ENCODE results near the gene AKAP10. TPM values are rescaled to one million over a fixed set of nuclear protein-coding genes. Genes with fewer than 3 reads are reported as not detected.

Gene AKAP10
- total and polyA plus RNA-seq, 2 of the 8 experiments (the other 6 are each of a cell fraction or from before 2014, with no cell fraction given) = 13.3 to 27.0 TPM

DNA sequence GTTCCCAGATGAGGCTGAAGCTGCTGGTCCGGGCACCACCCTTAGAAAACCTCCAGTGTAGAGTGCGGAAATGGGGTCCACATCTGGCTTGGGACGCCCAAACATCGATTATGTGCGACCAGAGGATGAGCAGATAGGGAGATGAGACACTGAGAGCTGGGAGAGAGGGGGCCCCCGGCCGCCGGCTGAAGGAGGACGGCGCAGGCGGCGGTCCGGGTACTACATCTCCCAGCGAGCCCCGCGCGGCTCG is 31.3 kb upstream of the AKAP10 start:
- Histone ChIP-seq H2BK15ac (ENCODE audit: low read length) (peak overlapping the region; percentile 53; the same call in 1 of the 2 replicates), H4K5ac (ENCODE audit: insufficient read length, low read depth, low read length) (peak overlapping the region; percentile 28), H3K18ac (ENCODE audit: extremely low read depth, low read length) (no peak overlapping the region), H3K23me2 (ENCODE audit: low read depth, low read length) (peaks cover 13% of the 10 kb centered on the region; the same call in 1 of the 2 replicates), H3K9me3 (ENCODE audit: insufficient read depth in 2 of 2, low read depth in 1 of 2, low read length in 1 of 2) (no peaks in the 10 kb centered on the region), H3K23ac (ENCODE audit: insufficient read length) (no peak overlapping the region), H4K91ac (replicated peaks; ENCODE audit: insufficient read length, low read length) (peak overlapping the region; percentile 34), H3K4me1 (replicated peaks in 1 of 4; ENCODE audit: control insufficient read depth in 3 of 4, insufficient read depth in 4 of 4, low read length in 3 of 4) (peaks cover 0 to 8% (median 3%) of the 10 kb centered on the region in 4 experiments; a peak in 4 of 7 replicates), H3K79me1 (ENCODE audit: low read depth, low read length) (no peaks in the 10 kb centered on the region), H3K79me2 (ENCODE audit: control insufficient read depth in 1 of 2, insufficient read depth in 2 of 2, low read length in 2 of 2) (no peaks in the 10 kb centered on the region), H4K8ac (ENCODE audit: extremely low read depth, insufficient read depth, low read length) (peak overlapping the region; percentile 81), H2AK5ac (ENCODE audit: low read depth, low read length) (no peak overlapping the region), H2BK12ac (ENCODE audit: low read depth, low read length) (no peak overlapping the region), H3K4me2 (ENCODE audit: insufficient read depth in 1 of 2, low read depth in 2 of 2, low read length in 2 of 2) (peak overlapping the region; percentile 78 to 90), H2BK5ac (ENCODE audit: low read depth, low read length) (peak overlapping the region; percentile 23; the same call in 1 of the 2 replicates), H3K36me3 (ENCODE audit: control insufficient read depth in 2 of 4, insufficient read depth in 4 of 4, low read length in 3 of 4) (no peaks in the 10 kb centered on the region), H3K4me3 (ENCODE audit: extremely low read depth in 1 of 4, insufficient read depth in 2 of 4, low read depth in 3 of 4, low read length in 4 of 4) (peak overlapping the region; percentile 54 to 88 (median 80)), H3K14ac (ENCODE audit: insufficient read length) (no peak overlapping the region), H2AFZ (ENCODE audit: low read length) (peak overlapping the region; percentile 99), H4K20me1 (replicated peaks in 1 of 2; ENCODE audit: control insufficient read depth in 1 of 2, insufficient read depth in 2 of 2, low read length in 2 of 2) (no peaks in the 10 kb centered on the region), H3K9ac (replicated peaks in 1 of 4; ENCODE audit: extremely low read depth in 1 of 4, low read depth in 3 of 4, low read length in 3 of 4) (peak overlapping the region in 2 of 4 experiments; percentile 16 to 41; a peak in 4 of 7 replicates), H2BK20ac (ENCODE audit: low read length) (no peak overlapping the region), H3K4ac (replicated peaks; ENCODE audit: insufficient read length, low read depth, low read length) (no peak overlapping the region), H3K27ac (ENCODE audit: low read depth, low read length) (no peak overlapping the region), H2BK120ac (replicated peaks; ENCODE audit: low read depth, low read length) (no peak overlapping the region), H3K27me3 (replicated peaks in 1 of 4; ENCODE audit: control insufficient read depth in 3 of 4, extremely low read depth in 1 of 4, insufficient read depth in 3 of 4, low read length in 3 of 4) (peaks cover 0 to 3% (median 0%) of the 10 kb centered on the region in 4 experiments; a peak in 1 of 7 replicates), H3K56ac (replicated peaks; ENCODE audit: insufficient read length, low read depth, low read length) (peak overlapping the region; percentile 40)
- DNase-seq (ENCODE audit: low read depth in 1 of 2, low spot score in 2 of 2) = no peak
- FAIRE-seq = no peak
- CTCF ChIA-PET (ENCODE audit: partially characterized antibody) = interaction anchor here (0.7 to 3.5 kb wide), 20 partner anchors 8 to 230 kb away, joined by 3 to 35 read pairs (median 4); no protein-coding TSS in a partner anchor
- POLR2A ChIA-PET (ENCODE audit: partially characterized antibody) = interaction anchor here (0.8 to 2.3 kb wide), 4 partner anchors 8 to 34 kb away, joined by 3 to 11 read pairs (median 6); partner anchors contain the start of gene AKAP10
- 5% methylated on average over 9 of the region's 18 CpGs; no CpG with 5 or more reads in 1 of the 2 experiments for WGBS, 2 experiments (ENCODE audit: extremely low coverage in 1 of 2, insufficient coverage in 1 of 2, insufficient read length in 1 of 2, insufficient replicate concordance in 2 of 2, low coverage in 1 of 2, low lambda C conversion rate in 2 of 2, missing lambda C conversion rate in 1 of 2)
- TF ChIP-seq ZNF274 (IDR thresholded peaks at IDR 0.05; ENCODE audit: borderline replicate concordance, extremely low read depth, low read length) = no peak
- TF ChIP-seq CREB1 (IDR thresholded peaks at IDR 0.05) = no peak
- no peak for TF ChIP-seq RNF2 (IDR thresholded peaks at IDR 0.05; ENCODE audit: borderline replicate concordance, low read depth, low read length, missing control alignments, poor library complexity, severe bottlenecking)
- no peak for TF ChIP-seq NANOG (IDR thresholded peaks at IDR 0.05; ENCODE audit: insufficient read depth, low read depth, low read length, poor library complexity, severe bottlenecking)
- TF ChIP-seq RXRA (IDR thresholded peaks at IDR 0.05; ENCODE audit: insufficient read depth, low read depth, low read length) = no peak
- TF ChIP-seq EZH2 (IDR thresholded peaks at IDR 0.05; ENCODE audit: low read depth, low read length, severe bottlenecking) = peak; percentile 26
- peak; percentile 85 for TF ChIP-seq SIX5 (IDR thresholded peaks at IDR 0.05; ENCODE audit: low read depth, low read length)
- no peak for TF ChIP-seq HDAC6 (IDR thresholded peaks at IDR 0.05; ENCODE audit: low read depth, low read length)
- TF ChIP-seq KDM4A (IDR thresholded peaks at IDR 0.05; ENCODE audit: low read depth, low read length, severe bottlenecking) = peak; percentile 73
- no peak for TF ChIP-seq SUZ12 (IDR thresholded peaks at IDR 0.05; ENCODE audit: low read length)
- no peak for TF ChIP-seq EGR1 (IDR thresholded peaks at IDR 0.05; ENCODE audit: borderline replicate concordance, low read depth, low read length)
- TF ChIP-seq, protein P1, sequence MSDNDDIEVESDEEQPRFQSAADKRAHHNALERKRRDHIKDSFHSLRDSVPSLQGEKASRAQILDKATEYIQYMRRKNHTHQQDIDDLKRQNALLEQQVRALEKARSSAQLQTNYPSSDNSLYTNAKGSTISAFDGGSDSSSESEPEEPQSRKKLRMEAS (IDR thresholded peaks at IDR 0.05) = no peak
- TF ChIP-seq ASH2L (IDR thresholded peaks at IDR 0.05; ENCODE audit: low read length) = no peak
- no peak for TF ChIP-seq POLR2AphosphoS5 (IDR thresholded peaks at IDR 0.05; ENCODE audit: low read depth, low read length)

Data from H1 (cell line).